SK-N-SH treated with all-trans-retinoic acid at 6 μM for 48 hours (cell line): ENCODE data around the gene SNX15.

ENCODE experiments used
- ARNTL ChIP-seq: fragments of 450-650 bp; formaldehyde crosslinking; IDR thresholded peaks from 2 replicates; pipeline ENCODE4 v1.5.0; 2020; ENCODE audit warnings: low read depth, mild to moderate bottlenecking, moderate library complexity, borderline replicate concordance
- ESRRG ChIP-seq: fragments of 250-450 bp; sonication (Bioruptor Pico); IDR thresholded peaks from 2 replicates; pipeline ENCODE4 v1.6.1; 2021; ENCODE audit warnings: mild to moderate bottlenecking
- ZFP30 ChIP-seq: fragments of 450-650 bp; formaldehyde crosslinking; IDR thresholded peaks from 2 replicates; pipeline ENCODE4 v1.5.0; 2022; ENCODE audit warnings: mild to moderate bottlenecking, moderate library complexity
- ZNF8 ChIP-seq: fragments of 450-650 bp; formaldehyde crosslinking; IDR thresholded peaks from 2 replicates; pipeline ENCODE4 v1.5.0; 2020; ENCODE audit warnings: mild to moderate bottlenecking, moderate library complexity
- TF ChIP-seq, protein P1 (sequence below): fragments of 250-450 bp; sonication (Bioruptor Pico); IDR thresholded peaks from 2 replicates; pipeline ENCODE4 v1.8.0; 2020; ENCODE audit warnings: mild to moderate bottlenecking, moderate library complexity, borderline replicate concordance

DNA sequence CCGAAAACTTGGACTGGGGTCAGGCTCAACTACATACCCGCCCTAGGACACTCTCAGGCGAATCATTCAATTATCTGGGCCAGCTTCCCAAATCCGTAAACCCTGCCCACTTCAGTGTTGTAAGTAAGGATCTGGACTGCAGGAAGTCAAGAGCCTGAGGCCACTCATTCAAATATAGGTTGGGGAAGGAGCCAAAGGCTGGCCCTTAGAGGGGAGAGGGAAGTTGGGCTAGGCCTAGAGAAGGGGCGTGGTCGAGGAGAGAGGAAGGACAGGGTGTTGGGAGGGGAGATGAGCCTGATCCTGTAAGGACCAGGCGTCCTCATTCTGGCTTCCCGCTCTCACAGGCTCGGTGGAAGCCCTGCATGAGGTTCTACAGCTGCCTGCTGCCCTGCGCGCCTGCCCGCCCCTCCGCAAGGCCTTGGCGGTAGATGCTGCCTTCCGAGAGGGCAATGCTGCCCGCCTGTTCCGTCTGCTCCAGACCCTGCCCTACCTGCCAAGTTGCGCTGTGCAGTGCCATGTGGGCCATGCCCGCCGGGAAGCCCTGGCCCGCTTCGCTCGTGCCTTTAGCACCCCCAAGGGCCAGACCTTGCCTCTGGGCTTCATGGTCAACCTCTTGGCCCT, 16.8 kb downstream of the SNX15 start:
- TF ChIP-seq, protein P1, sequence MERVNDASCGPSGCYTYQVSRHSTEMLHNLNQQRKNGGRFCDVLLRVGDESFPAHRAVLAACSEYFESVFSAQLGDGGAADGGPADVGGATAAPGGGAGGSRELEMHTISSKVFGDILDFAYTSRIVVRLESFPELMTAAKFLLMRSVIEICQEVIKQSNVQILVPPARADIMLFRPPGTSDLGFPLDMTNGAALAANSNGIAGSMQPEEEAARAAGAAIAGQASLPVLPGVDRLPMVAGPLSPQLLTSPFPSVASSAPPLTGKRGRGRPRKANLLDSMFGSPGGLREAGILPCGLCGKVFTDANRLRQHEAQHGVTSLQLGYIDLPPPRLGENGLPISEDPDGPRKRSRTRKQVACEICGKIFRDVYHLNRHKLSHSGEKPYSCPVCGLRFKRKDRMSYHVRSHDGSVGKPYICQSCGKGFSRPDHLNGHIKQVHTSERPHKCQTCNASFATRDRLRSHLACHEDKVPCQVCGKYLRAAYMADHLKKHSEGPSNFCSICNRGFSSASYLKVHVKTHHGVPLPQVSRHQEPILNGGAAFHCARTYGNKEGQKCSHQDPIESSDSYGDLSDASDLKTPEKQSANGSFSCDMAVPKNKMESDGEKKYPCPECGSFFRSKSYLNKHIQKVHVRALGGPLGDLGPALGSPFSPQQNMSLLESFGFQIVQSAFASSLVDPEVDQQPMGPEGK: no peak
- TF ChIP-seq ESRRG (CRISPR knock-in tag): no peak
- no peak for TF ChIP-seq ZFP30 (CRISPR knock-in tag)
- TF ChIP-seq ZNF8: no peak
- no peak for TF ChIP-seq ARNTL (CRISPR knock-in tag)
